RPMI7951 (cell line): ENCODE measurements around the gene EML1. TPM values are rescaled to one million over a fixed set of nuclear protein-coding genes. Genes with fewer than 3 reads are reported as not detected.

ENCODE experiments used
- DNase-seq: peaks from one replicate; pipeline ENCODE4 v3.0.0-alpha.2; 2012; ENCODE audit warnings: low read depth
- total RNA-seq: library from RNA; depleted of rRNA; stranded (reverse); fragments of >200 nt; shearing (Covaris generic); gene quantifications from 2 replicates; pipeline ENCODE4 v1.2.3, GENCODE V29; 2014

The EML1 gene
- total RNA-seq, 1 experiment from 2014 or later = 8.2 TPM

GRCh38 chr14:99803803-99804202 is 10.6 kb downstream of the EML1 start:
- no peak for DNase-seq

- DNase-seq = no peak
Measured at GRCh38 chr14:99805757-99806439, 12.7 kb downstream of the EML1 start.

- DNase-seq = no peak
Measured at GRCh38 chr14:99806836-99807235, 13.6 kb downstream of the EML1 start.

GRCh38 chr14:99807413-99808153 is 14.4 kb downstream of the EML1 start:
- peak; percentile 31 for DNase-seq

GRCh38 chr14:99808154-99808505 is 14.9 kb downstream of the EML1 start:
- no peak for DNase-seq

- DNase-seq = no peak
Measured at GRCh38 chr14:99808515-99808914, 15.3 kb downstream of the EML1 start.

- peak; percentile 70 for DNase-seq
Measured at GRCh38 chr14:99809360-99809759, 16.1 kb downstream of the EML1 start.

GRCh38 chr14:99809859-99810558 is 16.8 kb downstream of the EML1 start:
- no peak for DNase-seq

- no peak for DNase-seq
Measured at GRCh38 chr14:99810559-99810874, 17.3 kb downstream of the EML1 start.

- DNase-seq = no peak
Measured at GRCh38 chr14:99812096-99812750, 19.0 kb downstream of the EML1 start.

- no peak for DNase-seq
Measured at GRCh38 chr14:99812892-99813291, 19.7 kb downstream of the EML1 start.

- no peak for DNase-seq
Measured at GRCh38 chr14:99815696-99816095, 22.5 kb downstream of the EML1 start.

GRCh38 chr14:99816217-99816616 is 23.0 kb downstream of the EML1 start:
- DNase-seq = no peak

- no peak for DNase-seq
Measured at GRCh38 chr14:99816642-99817041, 23.4 kb downstream of the EML1 start.

- DNase-seq = no peak
Measured at GRCh38 chr14:99817331-99817730, 24.1 kb downstream of the EML1 start.

- DNase-seq = no peak
Measured at GRCh38 chr14:99818503-99819036, 25.4 kb downstream of the EML1 start.

- DNase-seq = no peak
Measured at GRCh38 chr14:99819514-99819913, 26.3 kb downstream of the EML1 start.

GRCh38 chr14:99820702-99821331 is 27.6 kb downstream of the EML1 start:
- DNase-seq = no peak

GRCh38 chr14:99821519-99822508 is 28.6 kb downstream of the EML1 start:
- DNase-seq = peak; percentile 60

GRCh38 chr14:99822800-99823455 is 29.7 kb downstream of the EML1 start:
- DNase-seq = no peak
